ENCODE measurements around the gene SIDT2.

- TF ChIP-seq ZFP30 (CRISPR knock-in tag; IDR thresholded peaks at IDR 0.05) (no peak), ARNTL (CRISPR knock-in tag; IDR thresholded peaks at IDR 0.05; ENCODE audit: borderline replicate concordance, low read depth) (no peak), CREB5 (CRISPR knock-in tag; IDR thresholded peaks at IDR 0.05; ENCODE audit: low read depth) (no peak), SNAI2 (CRISPR knock-in tag; IDR thresholded peaks at IDR 0.05) (no peak), ZNF8 (CRISPR knock-in tag; IDR thresholded peaks at IDR 0.05) (no peak), GLIS3 (CRISPR knock-in tag; IDR thresholded peaks at IDR 0.05) (no peak), ZNF70 (CRISPR knock-in tag; IDR thresholded peaks at IDR 0.05) (no peak), PATZ1 (CRISPR knock-in tag; IDR thresholded peaks at IDR 0.05; ENCODE audit: borderline replicate concordance) (no peak), ZNF565 (CRISPR knock-in tag; conservative IDR thresholded peaks at IDR 0.05; ENCODE audit: low read depth) (no peak), RARB (CRISPR knock-in tag; IDR thresholded peaks at IDR 0.05) (no peak), CSDC2 (CRISPR knock-in tag; IDR thresholded peaks at IDR 0.05) (no peak), ZFP3 (CRISPR knock-in tag; IDR thresholded peaks at IDR 0.05) (no peak)
- TF ChIP-seq, protein P1, sequence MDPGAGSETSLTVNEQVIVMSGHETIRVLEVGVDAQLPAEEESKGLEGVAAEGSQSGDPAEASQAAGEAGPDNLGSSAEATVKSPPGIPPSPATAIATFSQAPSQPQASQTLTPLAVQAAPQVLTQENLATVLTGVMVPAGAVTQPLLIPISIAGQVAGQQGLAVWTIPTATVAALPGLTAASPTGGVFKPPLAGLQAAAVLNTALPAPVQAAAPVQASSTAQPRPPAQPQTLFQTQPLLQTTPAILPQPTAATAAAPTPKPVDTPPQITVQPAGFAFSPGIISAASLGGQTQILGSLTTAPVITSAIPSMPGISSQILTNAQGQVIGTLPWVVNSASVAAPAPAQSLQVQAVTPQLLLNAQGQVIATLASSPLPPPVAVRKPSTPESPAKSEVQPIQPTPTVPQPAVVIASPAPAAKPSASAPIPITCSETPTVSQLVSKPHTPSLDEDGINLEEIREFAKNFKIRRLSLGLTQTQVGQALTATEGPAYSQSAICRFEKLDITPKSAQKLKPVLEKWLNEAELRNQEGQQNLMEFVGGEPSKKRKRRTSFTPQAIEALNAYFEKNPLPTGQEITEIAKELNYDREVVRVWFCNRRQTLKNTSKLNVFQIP (CRISPR knock-in tag; IDR thresholded peaks at IDR 0.05; ENCODE audit: borderline replicate concordance, low read depth), result no peak
Measured at GRCh38 chr11:117229931-117230285, 51.4 kb downstream of the SIDT2 start.

Data from SK-N-SH treated with all-trans-retinoic acid at 6 μM for 48 hours (cell line).